Epithelial cell of prostate (primary cell): ENCODE results near the gene RAPGEF1.
"Not testable (repeated sequence)": the region's sequence is repeated elsewhere in the genome, so short reads cannot be mapped to it uniquely, and the experiment has no call there.

Source experiments
- DNase-seq: peaks from one replicate; pipeline ENCODE4 v3.0.0-alpha.2; 2011; ENCODE audit warnings: low read depth, low spot score
- H3K27ac ChIP-seq: fragments of 450-650 bp; 2 replicates; pipeline ENCODE4 v1.5.1; 2017; ENCODE audit warnings: mild to moderate bottlenecking

RAPGEF1 gene

GRCh38 chr9:131731237-131731636 is 8.6 kb downstream of the RAPGEF1 start:
- no peak for DNase-seq

DNA sequence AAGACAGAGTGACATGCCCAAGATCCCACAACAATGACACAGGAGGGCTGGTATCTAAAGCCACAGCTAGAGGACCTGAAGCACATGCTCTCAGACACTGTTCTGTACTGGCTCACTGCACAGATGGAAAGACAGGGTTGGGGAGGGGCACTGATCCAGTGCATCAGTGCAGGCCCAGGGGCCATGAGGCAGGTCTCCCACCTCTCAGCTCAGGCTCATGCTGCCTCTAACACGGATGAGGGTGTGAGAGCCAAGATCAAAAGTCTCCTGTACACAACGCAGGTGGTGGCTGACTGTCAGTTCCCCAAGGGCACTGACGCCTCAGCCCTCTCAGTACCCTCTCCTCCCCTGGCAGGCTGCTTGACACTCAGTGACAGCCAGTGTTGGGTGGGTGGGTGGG is 10.9 kb downstream of the RAPGEF1 start:
- DNase-seq: no peak
- peak overlapping the region; percentile 57 for H3K27ac ChIP-seq

More at GRCh38 chr9:131731237-131731636, 8.6 kb downstream of the RAPGEF1 start:
- H3K27ac ChIP-seq: peak overlapping the region; percentile 79

DNA sequence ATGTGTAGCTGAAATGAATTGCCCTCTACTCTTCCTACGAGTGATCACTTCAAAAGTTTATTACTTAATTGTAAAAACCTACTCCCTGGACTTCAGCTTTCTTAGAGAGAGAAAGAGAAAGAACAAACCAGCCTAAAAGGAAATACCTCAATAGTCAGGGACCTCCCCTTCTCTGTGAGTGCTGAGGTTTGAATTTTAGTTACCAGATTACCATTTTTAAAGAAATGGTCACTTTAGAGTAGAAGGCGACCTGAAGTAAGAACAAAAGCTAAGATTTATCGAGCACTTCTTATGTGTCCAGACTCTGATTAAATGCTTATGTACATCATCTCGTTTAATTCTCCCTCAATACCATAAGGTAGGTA is 11.3 kb downstream of the RAPGEF1 start:
- peak overlapping the region; percentile 57 for H3K27ac ChIP-seq
- no peak for DNase-seq

GRCh38 chr9:131727795-131728545 is 11.9 kb downstream of the RAPGEF1 start:
- peak overlapping the region; percentile 57 for H3K27ac ChIP-seq
- DNase-seq: no peak

DNA sequence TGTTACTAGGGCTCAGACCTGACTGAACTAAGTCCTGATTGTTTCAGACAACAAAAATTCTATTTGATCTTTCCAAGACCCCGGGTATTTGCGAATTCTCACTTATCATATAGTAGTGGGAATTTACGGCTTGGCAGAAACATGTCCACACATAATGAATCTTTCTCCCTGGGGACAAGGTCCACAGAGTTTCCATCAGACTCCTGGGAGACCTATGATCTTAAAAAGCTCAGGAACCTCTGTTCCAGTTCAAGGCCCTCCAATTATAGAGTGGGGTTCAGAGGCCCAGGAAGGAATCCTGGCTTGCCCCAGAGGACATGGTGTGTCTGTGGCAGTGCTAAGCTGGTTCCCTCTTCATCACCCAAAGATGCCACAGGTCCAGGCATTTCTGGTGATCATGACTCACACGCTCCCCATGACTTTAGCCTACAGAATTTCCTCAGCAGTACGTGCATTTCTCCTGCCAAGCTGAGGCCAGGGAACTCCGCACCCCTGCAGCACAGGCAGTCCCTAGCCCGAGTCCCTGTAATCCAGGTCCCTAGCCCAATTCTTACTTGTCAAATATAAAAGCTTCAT is 12.6 kb downstream of the RAPGEF1 start:
- peak; percentile 46 for DNase-seq
- H3K27ac ChIP-seq: peak overlapping the region; percentile 57

DNA sequence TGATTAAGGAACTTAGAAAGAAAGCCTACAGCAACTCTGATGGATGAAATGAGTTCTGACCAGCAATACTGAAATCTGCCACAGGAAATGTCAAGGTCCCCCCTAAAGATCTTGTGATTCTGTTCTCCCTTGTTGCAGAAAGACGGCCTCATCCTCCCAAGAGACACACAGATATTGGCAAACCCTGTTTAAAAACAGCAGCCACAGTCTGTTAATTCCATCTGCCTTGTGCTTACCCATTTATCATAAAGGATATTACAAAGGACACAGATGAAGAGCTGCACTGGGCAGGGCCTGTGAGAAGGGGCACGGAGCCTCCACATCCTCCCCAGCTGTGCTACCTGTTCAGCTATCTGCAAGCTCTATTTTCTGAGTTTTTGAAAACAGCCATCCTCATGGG is 15.2 kb downstream of the RAPGEF1 start:
- DNase-seq: no peak
- H3K27ac ChIP-seq: no peak overlapping the region

- H3K27ac ChIP-seq: no peak overlapping the region
- DNase-seq: no peak
Measured at GRCh38 chr9:131723632-131724031, 16.2 kb downstream of the RAPGEF1 start.

- no peak for DNase-seq
- no peak overlapping the region for H3K27ac ChIP-seq
Measured at GRCh38 chr9:131722255-131722654, 17.6 kb downstream of the RAPGEF1 start.

- DNase-seq: no peak
- H3K27ac ChIP-seq: no peak overlapping the region
Measured at GRCh38 chr9:131721076-131721475, 18.8 kb downstream of the RAPGEF1 start.

GRCh38 chr9:131720330-131720729 is 19.5 kb downstream of the RAPGEF1 start:
- H3K27ac ChIP-seq: no peak overlapping the region
- no peak for DNase-seq

DNA sequence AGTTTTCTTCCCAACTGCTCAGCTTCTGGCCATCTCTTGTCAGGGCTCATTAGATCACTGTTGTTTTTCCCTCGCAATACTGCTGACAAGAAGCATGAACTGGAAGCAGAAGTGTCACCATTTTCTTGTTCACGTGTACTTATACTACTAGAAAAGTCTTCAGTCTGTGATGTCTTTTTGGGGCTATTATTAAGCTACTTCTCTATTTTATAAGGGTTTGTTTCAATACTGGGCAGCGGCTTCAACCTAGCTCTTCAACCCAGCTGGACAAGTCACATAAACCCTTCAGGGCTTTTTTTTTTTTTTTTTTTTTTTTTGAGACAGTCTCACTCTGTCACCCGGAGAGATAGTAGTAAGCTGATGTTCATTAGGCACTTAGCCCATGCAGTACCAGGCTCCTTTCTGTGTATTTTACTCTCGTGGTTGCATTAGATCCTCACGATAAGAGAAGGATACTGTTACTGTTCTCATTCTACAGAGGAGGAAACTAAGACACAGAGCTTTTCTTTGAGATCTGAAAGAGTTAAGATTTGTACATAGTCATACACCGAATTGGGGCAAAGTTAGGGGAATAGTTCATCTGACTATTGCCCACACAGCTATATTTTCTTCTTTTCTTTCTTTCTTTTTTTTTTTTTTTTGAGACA is 20.5 kb downstream of the RAPGEF1 start:
- no peak for DNase-seq
- no peak overlapping the region for H3K27ac ChIP-seq

DNA sequence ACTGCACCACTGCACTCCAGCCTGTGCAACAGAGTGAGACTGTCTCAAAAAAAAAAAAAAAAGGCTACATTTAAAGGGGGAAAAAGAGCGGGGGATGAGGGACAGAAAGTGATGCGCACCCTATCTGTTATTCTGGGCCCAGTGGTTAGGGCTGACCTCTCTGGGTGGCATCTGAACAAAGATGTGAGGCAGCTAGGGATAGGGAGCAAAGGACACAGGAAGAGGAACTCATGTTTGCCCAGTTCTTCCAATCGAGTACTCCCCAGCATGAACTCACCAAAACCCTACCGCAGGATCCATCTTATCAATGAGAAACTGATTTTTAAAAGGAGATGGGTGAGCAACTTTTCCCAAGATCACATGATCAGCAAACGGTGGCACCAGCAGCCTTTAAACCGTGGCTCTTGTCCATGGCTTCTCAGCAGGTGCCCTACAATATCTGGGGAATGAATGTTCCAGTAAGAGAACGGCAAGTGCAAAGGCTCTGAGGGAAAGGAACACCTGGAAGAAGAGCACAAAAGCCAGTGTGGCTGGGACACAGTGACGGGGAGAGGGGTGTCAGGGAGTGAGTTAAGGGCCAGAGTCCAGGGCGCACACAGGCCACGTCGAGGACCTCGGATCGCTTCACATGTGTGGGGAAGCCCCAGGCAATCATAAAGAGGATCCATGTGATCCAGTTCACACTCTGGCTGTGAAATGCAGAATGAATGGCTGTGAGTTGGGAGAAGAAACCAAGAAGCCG is 22.0 kb downstream of the RAPGEF1 start:
- no peak for DNase-seq

GRCh38 chr9:131715906-131716305 is 24.0 kb downstream of the RAPGEF1 start:
- no peak for DNase-seq
- H3K27ac ChIP-seq: no peak overlapping the region

More for the DNA sequence above, 22.0 kb downstream of the RAPGEF1 start:
- H3K27ac ChIP-seq: no peak overlapping the region

- no peak for DNase-seq
- peak overlapping the region; percentile 91 for H3K27ac ChIP-seq
Measured at GRCh38 chr9:131714821-131715220, 25.1 kb downstream of the RAPGEF1 start.

GRCh38 chr9:131714161-131714646 is 25.7 kb downstream of the RAPGEF1 start:
- peak overlapping the region; percentile 91 for H3K27ac ChIP-seq
- peak; percentile 92 for DNase-seq

- H3K27ac ChIP-seq: no peak overlapping the region
- no peak for DNase-seq
Measured at GRCh38 chr9:131713016-131713415, 26.9 kb downstream of the RAPGEF1 start.

DNA sequence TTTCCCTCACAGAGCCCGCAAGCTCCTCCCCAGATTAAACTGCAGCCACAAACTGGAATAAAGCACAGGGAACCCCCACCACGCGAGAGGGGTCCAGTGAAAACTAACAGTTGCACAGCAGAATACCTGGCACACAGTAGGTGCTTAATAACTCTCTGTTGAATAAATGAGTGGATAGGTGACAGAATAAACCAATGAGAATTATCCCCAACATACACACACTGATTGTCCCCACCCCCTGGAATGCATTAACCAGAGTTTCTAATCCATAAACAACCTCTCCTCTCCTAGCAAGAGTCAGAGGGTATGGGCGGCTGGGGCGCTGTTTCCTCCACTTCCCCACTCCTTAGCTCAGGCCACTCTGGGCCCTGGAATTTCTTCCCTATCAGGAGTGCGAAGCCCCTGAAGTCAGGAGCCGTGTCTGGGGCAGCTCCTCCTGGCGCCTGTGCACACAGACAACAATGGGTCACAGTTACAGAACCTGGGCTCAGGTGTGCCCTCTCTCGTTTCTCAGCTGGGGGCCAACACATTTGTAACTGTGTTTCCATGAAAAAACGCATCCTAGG is 27.6 kb downstream of the RAPGEF1 start:
- no peak for DNase-seq
- H3K27ac ChIP-seq: no peak overlapping the region

GRCh38 chr9:131709771-131710431 is 30.0 kb downstream of the RAPGEF1 start:
- DNase-seq: no peak
- H3K27ac ChIP-seq: no peak overlapping the region

DNA sequence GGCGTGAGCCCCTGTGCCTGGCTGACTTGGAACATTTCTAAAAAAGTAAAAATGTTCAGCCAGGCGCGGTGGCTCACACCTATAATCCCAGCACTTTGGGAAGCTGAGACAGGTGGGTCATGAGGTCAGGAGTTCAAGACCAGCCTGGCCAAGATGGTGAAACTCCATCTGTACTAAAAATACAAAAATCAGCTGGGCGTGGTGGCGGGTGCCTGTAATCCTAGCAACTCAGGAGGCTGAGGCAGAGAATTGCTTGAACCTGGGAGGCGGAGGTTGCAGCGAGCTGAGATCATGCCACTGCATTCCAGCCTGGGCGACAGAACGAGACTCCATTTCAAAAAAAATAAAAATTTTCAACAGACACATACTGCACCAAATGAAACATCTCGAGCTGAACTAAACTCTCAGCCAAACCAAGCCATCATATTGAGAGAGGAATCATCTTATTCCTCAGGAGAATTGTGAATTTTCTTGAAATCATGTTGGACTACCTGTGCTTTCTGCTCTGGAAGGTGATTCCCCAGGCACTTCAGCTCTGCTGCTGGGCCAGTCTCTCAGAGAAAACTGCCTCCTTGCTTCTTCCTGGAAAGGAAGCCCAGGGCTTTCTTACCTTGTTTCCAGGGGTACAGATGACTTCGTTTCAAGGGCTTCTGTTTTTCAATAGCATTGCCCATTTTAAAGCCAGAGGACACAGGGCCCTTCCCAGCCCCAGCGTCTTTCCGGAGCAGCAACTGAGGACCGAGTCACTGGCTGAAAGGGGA is 30.7 kb downstream of the RAPGEF1 start:
- H3K27ac ChIP-seq, DNase-seq: not testable (repeated sequence)
